ENCODE results near the gene PPP2R3A.
"Not testable (repeated sequence)": the region's sequence is repeated elsewhere in the genome, so short reads cannot be mapped to it uniquely, and the experiment has no call there.

The PPP2R3A gene

DNA sequence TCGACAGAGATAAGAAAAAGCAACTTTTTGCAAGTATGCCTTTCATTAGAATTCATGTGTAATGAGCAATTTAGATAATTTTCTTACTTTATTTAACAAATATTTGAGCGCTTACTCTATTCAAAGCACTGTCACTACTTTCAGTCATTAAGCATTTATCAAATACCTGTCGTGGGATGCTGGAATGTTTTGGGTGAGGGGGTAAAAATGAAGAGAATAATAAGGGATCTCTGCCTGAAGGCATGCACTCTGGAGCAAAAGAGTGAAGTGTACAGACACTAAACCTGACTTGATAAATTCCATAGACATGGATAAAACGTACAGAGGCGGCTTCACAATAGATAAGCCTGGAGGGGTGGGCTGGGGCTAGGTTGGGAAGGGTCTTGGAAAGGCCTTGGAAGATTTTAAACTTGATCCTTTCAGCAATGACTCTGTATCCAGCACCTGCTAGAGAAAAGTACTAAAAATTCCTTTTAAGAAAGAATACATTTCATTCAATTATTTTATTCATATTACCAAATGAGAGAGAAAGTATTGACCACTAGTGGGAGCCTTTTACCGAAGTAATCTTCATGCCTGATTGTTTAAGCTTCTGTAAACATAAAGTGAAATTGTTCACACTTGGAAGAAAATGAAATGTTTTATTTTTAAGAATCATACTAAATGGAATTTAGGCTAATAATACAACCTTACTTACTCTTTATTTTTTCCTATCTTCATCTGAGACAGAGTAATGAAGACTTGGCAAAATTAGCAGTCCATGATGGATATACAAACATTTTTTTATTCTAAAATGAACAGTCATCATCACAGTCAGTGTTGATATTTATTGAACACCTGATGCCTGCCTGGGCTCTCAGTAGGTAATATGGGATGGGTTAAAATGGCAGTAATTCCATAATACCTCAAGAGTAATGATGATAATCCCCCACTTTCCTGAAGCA lies 113.2 kb downstream of the PPP2R3A start:
- intact Hi-C loops (cut with DNase I), result loop anchor here (1.0 to 5.0 kb wide), 4 partner anchors 119 to 469 kb away; partner anchors contain the start of gene MSL2
- DNase-seq, result no peak

DNA sequence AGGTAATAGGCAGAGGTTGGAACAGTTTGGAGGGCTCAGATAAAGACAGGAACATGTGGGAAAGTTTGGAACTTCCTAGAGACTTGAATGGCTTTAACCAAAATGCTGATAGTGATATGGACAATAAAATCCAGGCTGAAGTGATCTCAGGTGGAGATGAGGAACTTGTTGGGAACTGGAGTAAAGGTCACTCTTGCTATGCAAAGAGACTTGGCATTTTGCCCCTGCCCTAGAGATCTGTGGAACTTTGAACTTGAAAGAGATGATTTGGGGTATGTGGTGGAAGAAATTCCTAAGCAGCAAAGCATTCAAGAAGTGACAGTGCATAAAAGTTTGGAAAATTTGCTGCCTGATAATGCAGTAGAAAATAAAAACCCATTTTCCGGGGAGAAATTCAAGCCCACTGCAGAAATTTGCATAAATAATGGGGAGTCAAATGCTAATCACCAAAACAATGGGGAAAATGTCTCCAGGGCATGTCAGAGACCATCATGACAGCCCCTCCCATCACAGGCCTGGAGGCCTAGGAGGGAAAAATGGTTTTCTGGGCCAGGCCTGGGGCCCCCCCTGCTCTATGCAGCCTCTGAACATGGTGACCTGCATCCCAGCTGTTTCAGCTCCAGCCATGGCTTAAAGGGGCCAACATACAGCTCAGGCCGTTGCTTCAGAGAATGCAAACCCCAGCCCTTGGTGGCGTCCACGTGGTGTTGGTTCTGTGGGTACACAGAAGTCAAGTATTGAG lies 118.3 kb downstream of the PPP2R3A start:
- DNase-seq; intact Hi-C loops (cut with DNase I): not testable (repeated sequence)

DNA sequence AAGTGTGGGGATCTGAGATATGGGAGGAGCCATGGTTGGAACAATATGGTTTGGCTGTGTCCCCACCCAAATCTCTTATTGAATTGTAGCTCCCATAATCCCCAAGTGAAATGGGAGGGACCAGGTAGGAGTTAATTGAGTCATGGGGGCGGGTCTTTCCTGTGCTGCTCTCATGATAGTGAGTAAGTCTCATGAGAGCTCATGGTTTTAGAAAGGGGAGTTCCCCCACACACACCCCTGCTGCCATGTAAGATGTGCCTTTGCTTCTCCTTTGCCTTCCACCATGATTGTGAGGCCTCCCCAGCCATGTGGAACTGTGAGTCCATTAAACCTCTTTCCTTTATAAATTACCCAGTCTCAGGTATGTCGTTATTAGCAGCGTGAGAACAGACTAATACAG lies 119.5 kb downstream of the PPP2R3A start:
- DNase-seq; intact Hi-C loops (cut with DNase I): not testable (repeated sequence)

DNA sequence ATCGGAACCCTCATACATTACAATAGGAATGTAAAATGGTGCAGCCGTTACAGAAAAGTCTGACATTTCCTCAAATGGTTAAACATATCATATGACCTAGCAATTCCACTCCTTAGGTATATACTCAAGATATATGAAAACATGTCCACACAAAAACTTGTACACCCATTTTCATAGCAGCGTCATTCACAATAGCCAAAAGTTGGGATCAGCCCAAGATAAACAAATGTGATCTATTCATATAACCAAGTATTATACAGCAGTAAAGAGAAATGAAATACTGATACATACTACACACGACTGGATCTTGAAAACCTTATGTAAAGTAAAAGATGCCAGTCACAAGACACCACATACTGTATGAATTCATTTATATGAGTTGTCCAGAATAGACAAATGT lies 128.2 kb downstream of the PPP2R3A start:
- intact Hi-C loops (cut with DNase I), result no loop called here

DNA sequence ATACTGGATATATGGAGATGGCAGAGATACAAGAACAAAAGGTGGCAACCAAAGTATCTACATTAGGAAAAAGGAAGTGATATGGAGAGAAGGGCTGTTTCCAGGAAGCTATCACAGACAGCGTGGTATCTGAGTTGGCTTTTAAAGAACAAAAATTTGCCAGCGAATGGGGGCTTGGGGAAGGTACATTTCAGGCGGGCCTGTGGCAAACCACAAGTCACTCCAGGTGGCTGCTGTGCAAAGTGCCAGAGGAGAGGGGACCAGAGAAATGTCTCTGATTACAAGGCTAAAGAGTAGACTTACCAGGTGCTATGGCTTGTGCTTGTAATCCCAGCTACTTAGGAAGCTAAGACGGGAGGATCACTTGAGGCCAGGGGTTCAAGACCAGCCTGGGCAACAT lies 139.5 kb downstream of the PPP2R3A start:
- intact Hi-C loops (cut with DNase I), result no loop called here
- DNase-seq, result no peak

More for the DNA sequence above, 128.2 kb downstream of the PPP2R3A start:
- DNase-seq, result no peak

DNA sequence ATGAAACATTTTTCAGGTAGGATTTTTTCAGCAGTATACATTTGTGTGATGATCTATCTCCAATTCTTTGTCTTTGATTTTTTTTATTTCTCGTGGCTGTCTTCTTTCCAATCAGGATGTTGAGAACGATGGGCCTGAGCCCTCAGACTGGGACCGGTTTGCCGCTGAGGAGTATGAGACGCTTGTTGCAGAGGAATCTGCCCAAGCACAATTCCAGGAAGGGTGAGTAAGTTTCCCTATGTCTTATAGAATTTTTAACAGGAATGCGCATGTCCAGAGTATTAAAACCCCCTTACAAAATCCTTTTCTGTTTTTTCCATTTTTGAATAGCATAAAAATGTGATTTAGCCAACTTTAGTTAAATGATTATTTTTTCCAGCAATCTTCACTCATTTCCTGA lies 140.6 kb downstream of the PPP2R3A start:
- intact Hi-C loops (cut with DNase I), result no loop called here
- DNase-seq, result no peak

DNA sequence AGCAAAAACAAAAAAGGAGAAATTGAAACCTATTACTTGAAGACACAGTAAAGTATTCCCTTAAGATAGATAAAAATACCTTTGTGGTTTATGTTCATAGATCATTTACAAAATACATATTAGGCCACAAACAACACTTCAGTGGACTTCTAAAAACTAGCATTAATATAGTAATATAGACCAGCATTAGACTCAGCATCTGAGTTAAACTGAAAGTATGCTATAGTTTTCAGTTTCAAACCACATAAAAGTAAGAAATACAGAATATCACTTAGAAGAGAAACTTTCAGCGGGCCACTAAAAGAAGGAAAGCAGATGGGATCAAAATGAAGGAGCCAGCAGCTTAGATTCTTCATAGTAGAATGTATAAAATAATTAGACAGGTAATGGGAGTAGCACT lies 144.0 kb downstream of the PPP2R3A start:
- intact Hi-C loops (cut with DNase I), result no loop called here
- DNase-seq, result no peak

DNA sequence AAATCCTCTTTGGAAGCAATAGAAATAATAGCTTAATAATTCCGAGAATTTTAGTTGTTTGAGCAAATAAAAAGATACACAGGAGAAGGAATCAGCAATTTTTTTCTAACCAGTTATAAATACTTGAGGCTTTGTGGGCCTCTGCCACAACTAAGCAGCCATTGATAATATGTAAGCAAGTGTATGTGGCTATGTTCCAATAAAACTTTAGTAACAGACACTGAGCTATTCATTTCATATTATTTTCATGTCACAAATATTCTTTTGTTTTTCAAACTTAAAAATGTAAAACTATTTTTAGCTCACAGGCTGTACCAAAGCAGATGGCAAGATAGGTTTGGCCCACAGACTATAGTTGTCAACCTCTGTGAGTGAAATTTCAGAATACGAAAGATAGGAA lies 145.0 kb downstream of the PPP2R3A start:
- intact Hi-C loops (cut with DNase I), result no loop called here
- DNase-seq, result no peak

DNA sequence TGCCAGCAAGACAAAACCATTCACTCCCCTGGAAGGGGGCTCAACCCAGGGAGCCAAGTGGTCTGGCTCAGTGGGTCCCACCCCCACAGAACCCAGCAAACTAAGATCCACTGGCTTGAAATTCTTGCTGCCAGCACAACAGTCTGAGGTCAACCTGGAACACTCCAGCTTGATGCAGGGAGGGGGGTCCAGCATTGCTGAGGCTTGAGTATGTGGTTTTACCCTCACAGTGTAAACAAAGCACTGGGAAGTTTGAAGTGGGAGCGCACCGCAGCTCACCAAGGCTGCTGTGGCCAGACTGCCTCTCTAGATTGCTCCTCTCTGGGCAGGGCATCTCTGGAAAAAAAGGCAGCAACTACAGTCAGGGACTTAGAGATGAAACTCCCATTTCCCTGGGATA lies 148.9 kb downstream of the PPP2R3A start:
- intact Hi-C loops (cut with DNase I), result no loop called here
- no peak for DNase-seq

DNA sequence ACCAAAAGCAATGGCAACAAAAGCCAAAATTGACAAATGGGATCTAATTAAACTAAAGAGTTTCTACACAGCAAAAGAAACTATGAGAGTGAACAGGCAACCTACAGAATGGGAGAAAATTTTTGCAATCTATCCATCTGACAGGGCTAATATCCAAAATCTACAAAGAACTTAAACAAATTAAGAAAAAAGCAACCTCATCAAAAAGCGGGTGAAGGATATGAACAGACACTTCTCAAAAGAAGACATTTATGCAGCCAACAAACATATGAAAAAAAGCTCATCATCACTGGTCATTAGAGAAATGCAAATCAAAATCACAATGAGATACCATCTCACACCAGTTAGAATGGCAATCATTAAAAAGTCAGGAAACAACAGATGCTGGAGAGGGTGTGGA lies 153.8 kb downstream of the PPP2R3A start:
- intact Hi-C loops (cut with DNase I), result not testable (repeated sequence)

DNA sequence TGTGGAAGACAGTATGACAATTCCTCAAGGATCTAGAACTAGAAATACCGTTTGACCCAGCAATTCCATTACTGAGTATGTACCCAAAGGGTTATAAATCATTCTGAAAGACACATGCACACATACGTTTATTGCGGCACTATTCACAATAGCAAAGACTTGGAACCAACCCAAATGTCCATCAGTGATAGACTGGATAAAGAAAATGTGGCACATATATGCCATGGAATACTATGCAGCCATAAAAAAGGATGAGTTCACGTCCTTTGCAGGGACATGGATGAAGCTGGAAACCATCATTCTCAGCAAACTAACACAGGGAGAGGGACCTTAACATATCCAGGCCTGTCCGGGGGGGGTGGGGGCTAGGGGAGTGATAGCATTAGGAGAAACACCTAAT lies 154.3 kb downstream of the PPP2R3A start:
- intact Hi-C loops (cut with DNase I); DNase-seq: not testable (repeated sequence)

More for the DNA sequence above, 153.8 kb downstream of the PPP2R3A start:
- not testable (repeated sequence) for DNase-seq

DNA sequence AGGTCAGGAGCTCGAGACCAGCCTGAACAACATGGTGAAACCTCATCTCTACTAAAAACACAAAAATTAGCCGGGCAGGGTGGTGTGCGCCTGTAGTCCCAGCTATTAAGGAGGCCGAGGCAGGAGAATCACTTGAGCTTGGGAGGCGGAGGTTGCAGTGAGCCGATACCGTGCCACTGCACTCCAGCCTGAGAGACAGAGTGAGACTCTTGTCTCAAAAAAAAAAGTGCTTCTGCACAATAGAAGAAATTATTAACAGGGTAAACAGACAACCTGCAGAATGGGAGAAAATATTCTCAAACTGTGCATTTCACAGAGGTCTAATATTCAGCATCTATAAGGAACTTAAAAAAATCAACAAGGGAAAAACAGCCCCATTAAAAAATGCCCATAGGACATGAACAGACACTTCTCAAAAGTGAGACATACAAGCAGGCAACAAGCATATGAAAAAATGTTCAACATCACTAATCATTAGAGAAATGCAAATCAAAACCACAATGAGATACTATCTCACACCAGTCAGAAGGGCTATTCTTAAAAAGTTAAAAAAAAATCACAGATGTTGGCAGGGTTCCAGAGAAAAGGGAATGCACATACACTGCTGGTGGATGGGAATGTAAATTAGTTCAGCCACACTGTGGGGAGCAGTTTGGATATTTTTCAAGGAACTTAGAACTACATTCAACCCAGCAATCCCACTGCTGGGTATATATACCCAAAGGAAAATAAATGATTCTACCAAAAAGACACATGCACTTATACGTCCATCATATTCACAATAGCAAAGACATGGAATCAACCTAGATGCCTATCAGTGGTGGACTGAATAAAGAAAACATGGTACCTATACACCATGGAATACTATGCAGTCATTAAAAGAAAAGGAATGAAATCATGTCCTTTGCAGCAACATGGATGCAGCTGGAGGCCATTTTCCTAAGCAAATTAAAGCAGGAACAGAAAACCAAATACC lies 155.1 kb downstream of the PPP2R3A start:
- DNase-seq, result no peak
- intact Hi-C loops (cut with DNase I), result no loop called here

DNA sequence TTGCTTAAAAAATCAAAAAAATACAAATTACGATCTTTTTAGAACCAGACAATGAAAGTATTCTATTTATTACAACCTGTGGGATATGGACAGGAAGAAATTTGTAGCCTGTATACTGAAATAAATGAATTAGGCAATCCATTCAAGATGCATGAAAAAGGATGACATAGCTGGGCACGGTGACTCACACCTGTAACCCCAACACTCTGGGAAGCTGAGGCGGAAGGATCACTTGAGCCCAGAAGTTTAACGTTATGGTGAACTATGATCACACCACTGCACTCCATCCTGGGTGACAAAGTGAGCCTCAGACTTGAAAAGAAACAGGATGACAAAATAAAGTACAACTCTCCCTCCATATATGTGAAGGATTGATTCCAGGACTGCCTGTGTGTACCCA lies 156.5 kb downstream of the PPP2R3A start:
- DNase-seq, result no peak
- intact Hi-C loops (cut with DNase I), result no loop called here

DNA sequence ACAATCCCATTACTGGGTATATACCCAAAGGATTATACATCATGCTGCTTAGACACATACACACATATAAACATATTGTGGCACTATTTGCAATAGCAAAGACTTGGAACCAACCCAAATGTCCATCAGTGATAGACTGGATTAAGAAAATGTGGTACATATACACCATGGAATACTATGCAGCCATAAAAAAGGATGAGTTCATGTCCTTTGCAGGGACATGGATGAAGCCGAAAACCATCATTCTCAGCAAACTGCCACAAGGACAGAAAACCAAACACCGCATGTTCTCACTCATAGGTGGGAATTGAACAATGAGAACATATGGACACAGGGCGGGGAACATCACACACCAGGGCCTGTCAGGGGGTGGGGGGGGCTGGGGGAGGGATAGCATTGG lies 166.1 kb downstream of the PPP2R3A start:
- intact Hi-C loops (cut with DNase I); DNase-seq: not testable (repeated sequence)

DNA sequence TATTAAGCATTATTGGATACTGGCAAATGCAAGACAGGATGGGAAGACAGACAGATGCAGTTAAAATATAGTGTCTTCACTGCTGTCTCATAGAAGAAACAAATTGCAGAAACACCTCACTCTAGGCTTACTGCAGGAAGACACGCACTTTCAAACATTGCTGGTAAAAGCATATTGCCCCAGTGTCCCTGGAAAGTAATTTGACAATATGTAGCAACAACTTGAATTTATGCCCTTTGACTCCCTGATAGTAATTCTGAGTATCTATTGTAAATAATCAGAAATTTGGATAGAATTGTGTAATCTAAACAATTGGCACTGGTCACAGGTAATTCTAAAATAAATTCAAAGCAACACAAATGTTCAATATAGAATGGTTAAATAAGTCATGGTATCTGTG lies 168.6 kb downstream of the PPP2R3A start:
- intact Hi-C loops (cut with DNase I), result no loop called here
- DNase-seq, result no peak

DNA sequence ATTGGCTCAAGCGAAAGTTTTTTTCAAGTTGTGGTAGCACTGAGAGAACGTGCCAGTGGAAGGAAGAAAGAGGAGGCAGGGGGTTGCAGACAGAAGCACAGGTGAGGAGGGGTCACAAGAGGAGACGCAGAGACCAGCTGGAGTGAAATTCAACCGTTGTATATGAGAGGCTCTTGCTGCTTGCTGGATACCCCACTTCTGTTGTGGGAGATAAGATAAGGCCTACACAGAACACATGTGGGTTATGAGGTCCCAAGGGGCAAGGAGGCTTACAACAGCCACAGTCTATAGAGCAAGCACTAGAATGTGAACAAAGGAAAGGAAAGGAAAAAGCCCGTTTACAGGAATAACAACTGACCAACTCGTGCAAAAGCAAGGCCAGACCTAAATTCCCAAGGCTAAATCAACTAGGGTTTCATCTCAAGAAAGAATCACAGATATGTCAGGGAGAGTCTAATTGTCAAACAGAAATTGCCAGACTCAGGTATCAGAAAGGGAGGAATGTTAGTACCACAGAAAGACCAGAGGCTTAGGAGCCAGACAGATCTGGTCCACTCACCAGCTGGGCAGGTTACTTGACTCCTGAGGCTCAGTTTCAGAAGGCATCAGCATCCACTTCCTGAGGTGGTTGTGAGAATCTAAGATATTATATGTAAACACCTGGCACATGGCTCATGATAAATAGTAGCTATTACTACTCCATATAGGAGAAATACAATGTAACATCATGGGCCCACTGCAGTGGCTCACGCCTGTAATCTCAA lies 169.7 kb downstream of the PPP2R3A start:
- intact Hi-C loops (cut with DNase I), result no loop called here
- DNase-seq, result no peak

DNA sequence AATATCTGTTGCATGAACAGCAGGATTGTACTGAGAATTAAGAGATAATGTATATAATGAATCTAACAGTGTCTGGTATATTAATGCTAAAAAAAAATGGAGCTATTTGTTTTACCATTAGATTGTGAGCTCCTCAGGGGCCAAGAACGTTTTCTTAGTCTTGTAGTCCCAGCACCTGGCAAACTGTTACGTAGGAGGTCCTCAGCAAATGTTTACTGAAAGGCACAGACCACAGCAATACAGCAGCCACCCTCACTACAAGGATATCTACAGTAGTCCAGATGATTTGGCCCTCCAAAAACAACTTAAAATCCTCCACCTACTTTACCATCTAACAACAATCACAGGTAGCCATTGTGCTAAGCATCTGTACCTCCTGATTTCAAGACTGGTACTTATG lies 170.9 kb downstream of the PPP2R3A start:
- no peak for DNase-seq
- intact Hi-C loops (cut with DNase I), result no loop called here

DNA sequence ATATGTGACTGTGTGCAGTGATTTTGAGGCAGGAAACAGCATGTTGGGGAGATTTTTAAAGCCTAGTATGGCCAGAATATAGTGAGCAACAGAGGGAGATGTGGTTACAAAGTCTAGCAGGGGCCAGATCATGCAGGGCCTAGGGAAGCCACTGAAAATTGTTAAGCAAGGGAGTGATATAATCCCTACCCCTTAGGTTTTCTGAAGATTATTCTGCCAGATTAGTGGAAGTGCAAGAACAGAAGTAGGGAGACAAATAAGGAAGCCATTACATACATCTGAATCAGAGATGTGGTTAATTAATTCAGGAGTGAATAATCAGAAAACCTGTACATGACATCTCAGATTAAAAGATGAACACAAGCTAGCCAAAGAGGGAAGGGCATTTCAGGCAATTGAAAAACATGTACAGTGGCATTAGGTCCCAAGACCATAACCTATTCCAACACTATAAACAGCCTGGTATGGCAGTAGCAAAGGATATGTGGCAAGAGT lies 175.8 kb downstream of the PPP2R3A start:
- DNase-seq, result no peak
- intact Hi-C loops (cut with DNase I), result loop anchor here (10.0 kb wide), 1 partner anchor 53 kb away; the partner anchor contains the start of gene MSL2

DNA sequence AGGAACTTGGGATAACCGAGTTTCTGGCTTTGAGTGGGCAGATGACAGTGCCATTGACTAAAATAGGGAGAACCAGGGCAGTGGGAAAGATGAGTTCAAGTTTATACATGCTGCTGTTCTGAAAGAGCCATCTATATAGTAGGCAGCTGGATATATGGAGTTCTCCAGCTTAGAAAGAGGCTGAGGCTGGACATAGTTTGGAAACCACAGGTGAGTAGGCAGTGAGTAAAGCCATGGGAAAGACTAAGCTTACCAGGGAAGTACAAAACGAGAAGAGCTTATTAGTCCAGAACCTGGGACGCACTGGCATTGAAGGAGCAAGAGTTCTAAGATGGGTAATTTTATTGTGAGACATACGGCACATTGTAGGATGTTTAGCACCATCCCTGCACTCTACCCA lies 176.4 kb downstream of the PPP2R3A start:
- no peak for DNase-seq
- intact Hi-C loops (cut with DNase I), result loop anchor here (10.0 kb wide), 1 partner anchor 53 kb away; the partner anchor contains the start of gene MSL2

Measured in posterior cingulate gyrus (tissue), 11 donors.